HEK293T (cell line): Measurements from ENCODE around the gene FAAP24.

Experiments
- BHLHE40 ChIP-seq: fragments of 450-650 bp; IDR thresholded peaks from 2 replicates; pipeline ENCODE4 v1.6.1; 2016; ENCODE audit warnings: mild to moderate bottlenecking, moderate library complexity, borderline replicate concordance
- CTBP1 ChIP-seq: fragments of 450-650 bp; IDR thresholded peaks from 2 replicates; pipeline ENCODE4 v1.6.1; 2016; ENCODE audit warnings: borderline replicate concordance
- ELF4 ChIP-seq: fragments of 450-650 bp; IDR thresholded peaks from 2 replicates; pipeline ENCODE4 v1.6.1; 2017; ENCODE audit warnings: antibody characterized with exemption
- FOXK2 ChIP-seq: fragments of 450-650 bp; IDR thresholded peaks from 2 replicates; pipeline ENCODE4 v1.6.1; 2016; ENCODE audit warnings: mild to moderate bottlenecking
- FOXM1 ChIP-seq: fragments of 450-650 bp; IDR thresholded peaks from 2 replicates; pipeline ENCODE4 v1.6.1; 2017; ENCODE audit warnings: mild to moderate bottlenecking, borderline replicate concordance
- HDGF ChIP-seq: fragments of 450-650 bp; IDR thresholded peaks from 2 replicates; pipeline ENCODE4 v1.6.1; 2017; ENCODE audit warnings: antibody characterized with exemption, borderline replicate concordance
- L3MBTL2 ChIP-seq: fragments of 450-650 bp; conservative IDR thresholded peaks from 2 replicates; pipeline ENCODE4 v1.6.1; 2016; ENCODE audit warnings: mild to moderate bottlenecking
- NFRKB ChIP-seq: fragments of 450-650 bp; IDR thresholded peaks from 2 replicates; pipeline ENCODE4 v1.6.1; 2016; ENCODE audit warnings: mild to moderate bottlenecking, moderate library complexity
- SP1 ChIP-seq: fragments of 450-650 bp; IDR thresholded peaks from 2 replicates; pipeline ENCODE4 v1.6.1; 2017
- SUZ12 ChIP-seq: fragments of 450-650 bp; IDR thresholded peaks from 2 replicates; pipeline ENCODE4 v1.6.1; 2016; ENCODE audit warnings: mild to moderate bottlenecking
- TARDBP ChIP-seq: fragments of 450-650 bp; IDR thresholded peaks from 2 replicates; pipeline ENCODE4 v1.6.1; 2016
- ZNF384 ChIP-seq: fragments of 450-650 bp; IDR thresholded peaks from 2 replicates; pipeline ENCODE4 v1.6.1; 2016

GRCh38 chr19:32928806-32929205 is 43.2 kb upstream of the FAAP24 start:
- TF ChIP-seq BHLHE40 (no peak), HDGF (no peak), SP1 (no peak), TARDBP (no peak), FOXM1 (no peak), ELF4 (no peak), SUZ12 (no peak), FOXK2 (no peak), L3MBTL2 (no peak), CTBP1 (no peak), ZNF384 (no peak), NFRKB (no peak)
